ENCODE measurements around the gene MAU2.

The MAU2 gene

GRCh38 chr19:19297759-19298158 lies 22.9 kb upstream of the MAU2 start:
- H3K4me1 ChIP-seq (ENCODE audit: insufficient read depth, low read length, severe bottlenecking): no peaks in the 10 kb centered on the region
- no peak overlapping the region for H3K27ac ChIP-seq (ENCODE audit: low read depth, low read length, poor library complexity, severe bottlenecking)
- no peak overlapping the region for H3K4me3 ChIP-seq (ENCODE audit: low read depth, low read length, poor library complexity, severe bottlenecking)
- 0 out of 2 replicates have a peak, but pooled peaks cover 4% of the 10 kb centered on the region for H3K9me3 ChIP-seq (ENCODE audit: low read length)
- H3K9me2 ChIP-seq (ENCODE audit: low read depth, low read length): no peaks in the 10 kb centered on the region
- peaks cover 68% of the 10 kb centered on the region for H3K36me3 ChIP-seq (ENCODE audit: insufficient read depth, low read length)
- H3F3A ChIP-seq (ENCODE audit: insufficient read depth, low read length): no peaks in the 10 kb centered on the region
- no peaks in the 10 kb centered on the region for H4K20me1 ChIP-seq (ENCODE audit: insufficient read depth, low read length)
- no peak overlapping the region for H2AFZ ChIP-seq (ENCODE audit: low read length)
- no peak overlapping the region for H3K9ac ChIP-seq (ENCODE audit: low read length)
- no peaks in the 10 kb centered on the region for H3K79me2 ChIP-seq (ENCODE audit: insufficient read depth, low read length)
- TF ChIP-seq CTCF (IDR thresholded peaks at IDR 0.05; ENCODE audit: low read length) (no peak), EZH2 (IDR thresholded peaks at IDR 0.05; ENCODE audit: borderline replicate concordance, low read length) (no peak)
- H3K27me3 ChIP-seq (ENCODE audit: insufficient read depth, low read length): no peaks in the 10 kb centered on the region
- H3K4me2 ChIP-seq (ENCODE audit: low read length): no peak overlapping the region

DNA sequence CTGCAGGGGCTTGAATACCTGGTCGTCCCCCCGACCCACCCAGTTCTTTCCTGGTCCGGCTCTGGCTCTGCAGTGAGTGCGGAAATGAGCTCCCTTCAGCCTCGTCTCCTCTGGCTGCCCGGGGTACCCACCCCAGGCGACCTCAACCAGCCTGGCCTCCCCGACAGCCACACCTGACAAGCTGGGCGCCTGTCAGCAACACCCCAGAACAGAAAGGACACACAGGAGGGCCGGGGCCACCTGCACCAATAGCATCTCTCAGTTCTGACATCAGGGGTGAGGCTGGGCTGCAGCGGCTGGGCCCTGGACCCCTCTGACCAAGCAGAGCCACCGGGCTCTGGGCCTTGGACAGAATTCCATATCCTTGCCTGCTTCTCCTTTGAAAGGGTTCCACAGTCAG lies 20.0 kb upstream of the MAU2 start:
- no peaks in the 10 kb centered on the region for H3K79me2 ChIP-seq (ENCODE audit: insufficient read depth, low read length)
- no peaks in the 10 kb centered on the region for H3F3A ChIP-seq (ENCODE audit: insufficient read depth, low read length)
- no peak overlapping the region for H2AFZ ChIP-seq (ENCODE audit: low read length)
- no peak overlapping the region for H3K9ac ChIP-seq (ENCODE audit: low read length)
- H3K4me1 ChIP-seq (ENCODE audit: insufficient read depth, low read length, severe bottlenecking): no peaks in the 10 kb centered on the region
- no peaks in the 10 kb centered on the region for H4K20me1 ChIP-seq (ENCODE audit: insufficient read depth, low read length)
- H3K4me3 ChIP-seq (ENCODE audit: low read depth, low read length, poor library complexity, severe bottlenecking): no peak overlapping the region
- H3K36me3 ChIP-seq (ENCODE audit: insufficient read depth, low read length): peaks cover 70% of the 10 kb centered on the region
- no peak overlapping the region for H3K27ac ChIP-seq (ENCODE audit: low read depth, low read length, poor library complexity, severe bottlenecking)
- TF ChIP-seq CTCF (IDR thresholded peaks at IDR 0.05; ENCODE audit: low read length) (no peak), EZH2 (IDR thresholded peaks at IDR 0.05; ENCODE audit: borderline replicate concordance, low read length) (no peak)
- no peaks in the 10 kb centered on the region for H3K9me3 ChIP-seq (ENCODE audit: low read length)
- no peaks in the 10 kb centered on the region for H3K9me2 ChIP-seq (ENCODE audit: low read depth, low read length)
- no peaks in the 10 kb centered on the region for H3K27me3 ChIP-seq (ENCODE audit: insufficient read depth, low read length)
- no peak overlapping the region for H3K4me2 ChIP-seq (ENCODE audit: low read length)

GRCh38 chr19:19303411-19303810 lies 17.2 kb upstream of the MAU2 start:
- H2AFZ ChIP-seq (ENCODE audit: low read length): no peak overlapping the region
- H3K9me2 ChIP-seq (ENCODE audit: low read depth, low read length): no peaks in the 10 kb centered on the region
- no peaks in the 10 kb centered on the region for H3F3A ChIP-seq (ENCODE audit: insufficient read depth, low read length)
- peaks cover 74% of the 10 kb centered on the region for H3K36me3 ChIP-seq (ENCODE audit: insufficient read depth, low read length)
- H3K27ac ChIP-seq (ENCODE audit: low read depth, low read length, poor library complexity, severe bottlenecking): no peak overlapping the region
- no peak overlapping the region for H3K9ac ChIP-seq (ENCODE audit: low read length)
- H3K4me2 ChIP-seq (ENCODE audit: low read length): no peak overlapping the region
- TF ChIP-seq EZH2 (IDR thresholded peaks at IDR 0.05; ENCODE audit: borderline replicate concordance, low read length) (no peak), CTCF (IDR thresholded peaks at IDR 0.05; ENCODE audit: low read length) (no peak)
- H4K20me1 ChIP-seq (ENCODE audit: insufficient read depth, low read length): no peaks in the 10 kb centered on the region
- H3K9me3 ChIP-seq (ENCODE audit: low read length): no peaks in the 10 kb centered on the region
- no peaks in the 10 kb centered on the region for H3K27me3 ChIP-seq (ENCODE audit: insufficient read depth, low read length)
- H3K4me1 ChIP-seq (ENCODE audit: insufficient read depth, low read length, severe bottlenecking): no peaks in the 10 kb centered on the region
- H3K79me2 ChIP-seq (ENCODE audit: insufficient read depth, low read length): no peaks in the 10 kb centered on the region
- H3K4me3 ChIP-seq (ENCODE audit: low read depth, low read length, poor library complexity, severe bottlenecking): no peak overlapping the region
